Activated naive CD8-positive, alpha-beta T cell treated with anti-CD3 and anti-CD28 coated beads, Interleukin-2, amount 50 U/mL, for 24 hours (primary cell): Measurements from ENCODE around the gene NBEA.
A peak's percentile ranks its signal among the peaks of the same experiment; 100 is the strongest.

Experiments
- ATAC-seq: fragments of 150-1000 bp; cut with Tn5 transposase; one replicate; pipeline ENCODE4 v1.10.0; 2021
- DNase-seq: peaks from one replicate; pipeline ENCODE4 v3.0.0; 2021
- H3K27ac Mint-ChIP-seq: one replicate; pipeline ENCODE4 v1.8.0; 2021; ENCODE audit warnings: mild to moderate bottlenecking, mixed read lengths
- H3K27me3 Mint-ChIP-seq: one replicate; pipeline ENCODE4 v1.8.0; 2021; ENCODE audit warnings: mixed read lengths
- H3K36me3 Mint-ChIP-seq: one replicate; pipeline ENCODE4 v1.8.0; 2021; ENCODE audit warnings: low read depth, mixed read lengths
- H3K4me1 Mint-ChIP-seq: one replicate; pipeline ENCODE4 v1.8.0; 2021; ENCODE audit warnings: mixed read lengths
- H3K4me3 Mint-ChIP-seq: one replicate; pipeline ENCODE4 v1.8.0; 2021; ENCODE audit warnings: mild to moderate bottlenecking, moderate library complexity, mixed read lengths
- H3K9me3 Mint-ChIP-seq: one replicate; pipeline ENCODE4 v1.8.0; 2021; ENCODE audit warnings: mixed read lengths

Gene NBEA

DNA sequence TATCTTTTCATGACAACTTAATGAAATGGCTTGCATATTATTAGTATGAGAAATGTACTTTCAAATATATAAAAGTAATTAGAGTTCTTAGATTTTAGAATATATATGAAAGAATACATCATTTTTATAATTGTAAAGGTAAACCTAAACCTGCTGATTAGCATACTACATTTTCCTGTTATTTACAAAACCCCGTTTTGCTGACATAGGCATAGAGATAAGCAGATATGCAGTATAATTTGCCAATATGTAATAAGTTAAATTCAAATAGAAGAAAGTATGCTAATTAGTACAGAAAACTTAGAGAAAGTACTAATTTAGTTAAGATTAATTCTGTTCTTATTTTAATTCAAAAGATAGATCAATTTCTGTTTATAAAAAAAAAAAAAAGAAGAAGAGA lies 513.0 kb downstream of the NBEA start:
- Mint-ChIP-seq H3K9me3 (no peaks in the 10 kb centered on the region), H3K4me1 (no peaks in the 10 kb centered on the region), H3K36me3 (no peaks in the 10 kb centered on the region), H3K27me3 (no peaks in the 10 kb centered on the region), H3K27ac (no peak overlapping the region), H3K4me3 (no peak overlapping the region)
- ATAC-seq (no peak), DNase-seq (no peak)

DNA sequence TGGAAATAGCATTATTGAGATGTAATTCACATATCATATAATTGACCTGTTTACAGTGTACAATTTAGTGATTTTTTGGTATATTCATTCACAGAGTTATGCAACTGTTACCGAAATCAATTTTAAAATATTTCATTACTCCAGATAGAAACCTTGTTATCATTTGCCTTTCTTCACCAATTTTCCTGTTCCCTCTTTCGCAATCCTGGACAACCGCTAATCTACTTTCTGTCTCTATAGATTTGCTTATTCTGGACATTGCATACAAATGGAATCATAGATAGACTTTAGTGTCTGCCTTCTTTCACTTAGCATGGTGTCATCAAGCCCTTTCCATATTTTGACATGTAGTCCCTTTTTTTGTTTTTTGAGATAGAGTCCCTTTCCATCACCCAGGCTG lies 515.2 kb downstream of the NBEA start:
- H3K36me3 Mint-ChIP-seq: no peaks in the 10 kb centered on the region
- DNase-seq: no peak
- no peak overlapping the region for H3K4me3 Mint-ChIP-seq
- no peaks in the 10 kb centered on the region for H3K9me3 Mint-ChIP-seq
- H3K27me3 Mint-ChIP-seq: no peaks in the 10 kb centered on the region
- ATAC-seq: no peak
- H3K27ac Mint-ChIP-seq: no peak overlapping the region
- no peaks in the 10 kb centered on the region for H3K4me1 Mint-ChIP-seq

DNA sequence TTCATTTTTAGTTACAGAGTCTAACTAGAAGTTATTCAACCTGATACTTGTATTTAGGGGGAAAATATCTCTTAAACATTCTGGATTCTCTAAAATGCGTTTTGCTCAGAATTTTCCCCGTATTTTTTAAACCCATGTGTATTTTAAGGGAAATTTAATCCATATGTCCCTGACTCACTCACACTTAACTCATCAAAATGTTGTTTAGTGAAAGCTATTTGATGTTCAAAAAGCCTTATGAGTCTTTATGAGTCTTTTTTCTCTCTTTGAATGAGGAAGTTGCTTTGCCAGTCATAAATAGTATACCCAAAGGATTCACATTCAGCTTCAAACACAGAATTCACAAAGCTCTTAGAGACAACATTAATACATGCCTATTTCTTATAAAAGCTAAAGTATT lies 518.0 kb downstream of the NBEA start:
- peaks cover 5% of the 10 kb centered on the region for H3K27me3 Mint-ChIP-seq
- H3K4me1 Mint-ChIP-seq: no peaks in the 10 kb centered on the region
- no peak overlapping the region for H3K4me3 Mint-ChIP-seq
- DNase-seq: no peak
- ATAC-seq: no peak
- H3K36me3 Mint-ChIP-seq: no peaks in the 10 kb centered on the region
- no peak overlapping the region for H3K27ac Mint-ChIP-seq
- H3K9me3 Mint-ChIP-seq: no peaks in the 10 kb centered on the region

DNA sequence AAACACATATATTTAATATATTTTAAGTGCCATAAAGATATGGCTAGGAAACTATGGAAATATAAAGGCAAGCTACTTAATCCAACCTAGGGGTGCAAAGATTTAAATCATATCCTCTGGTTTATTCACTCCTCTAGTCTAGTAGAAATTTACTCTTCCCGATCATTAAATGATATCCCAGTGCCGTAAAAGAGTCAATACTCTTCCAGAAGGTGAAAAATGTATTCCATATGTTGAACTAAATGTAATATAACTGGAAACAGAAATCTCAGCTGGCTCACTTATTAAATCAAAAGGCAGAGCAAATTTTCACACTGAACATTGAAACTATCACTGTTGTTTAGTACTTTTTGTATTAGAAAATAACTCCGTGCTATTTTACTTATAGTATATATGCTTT lies 523.3 kb downstream of the NBEA start:
- no peak overlapping the region for H3K4me3 Mint-ChIP-seq
- peaks cover 1% of the 10 kb centered on the region for H3K36me3 Mint-ChIP-seq
- no peaks in the 10 kb centered on the region for H3K4me1 Mint-ChIP-seq
- DNase-seq (no peak), ATAC-seq (no peak)
- H3K27me3 Mint-ChIP-seq: peaks cover 26% of the 10 kb centered on the region
- no peak overlapping the region for H3K27ac Mint-ChIP-seq
- H3K9me3 Mint-ChIP-seq: peaks cover 18% of the 10 kb centered on the region

DNA sequence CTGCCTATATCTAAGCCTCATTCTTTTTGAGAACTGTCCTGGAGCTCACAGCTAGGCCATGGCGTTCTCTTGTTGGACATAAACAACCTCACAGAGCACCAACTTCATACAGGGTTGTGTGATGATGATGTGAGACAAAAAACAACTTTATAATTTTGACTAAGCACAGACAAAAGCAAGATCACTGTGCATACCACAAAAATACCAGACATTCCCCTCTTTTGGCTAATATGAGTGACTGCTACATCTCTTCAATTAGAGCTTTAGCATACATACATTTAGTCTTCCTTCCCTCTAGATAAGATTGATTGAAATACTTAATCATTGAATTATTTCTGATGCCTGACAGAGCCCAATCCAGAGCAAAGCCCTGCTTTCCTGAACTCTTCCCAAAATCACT lies 526.1 kb downstream of the NBEA start:
- DNase-seq: no peak
- H3K27me3 Mint-ChIP-seq: peaks cover 49% of the 10 kb centered on the region
- no peak overlapping the region for H3K27ac Mint-ChIP-seq
- H3K9me3 Mint-ChIP-seq: peaks cover 26% of the 10 kb centered on the region
- peaks cover 3% of the 10 kb centered on the region for H3K36me3 Mint-ChIP-seq
- no peak overlapping the region for H3K4me3 Mint-ChIP-seq
- ATAC-seq: no peak
- H3K4me1 Mint-ChIP-seq: peaks cover 3% of the 10 kb centered on the region

DNA sequence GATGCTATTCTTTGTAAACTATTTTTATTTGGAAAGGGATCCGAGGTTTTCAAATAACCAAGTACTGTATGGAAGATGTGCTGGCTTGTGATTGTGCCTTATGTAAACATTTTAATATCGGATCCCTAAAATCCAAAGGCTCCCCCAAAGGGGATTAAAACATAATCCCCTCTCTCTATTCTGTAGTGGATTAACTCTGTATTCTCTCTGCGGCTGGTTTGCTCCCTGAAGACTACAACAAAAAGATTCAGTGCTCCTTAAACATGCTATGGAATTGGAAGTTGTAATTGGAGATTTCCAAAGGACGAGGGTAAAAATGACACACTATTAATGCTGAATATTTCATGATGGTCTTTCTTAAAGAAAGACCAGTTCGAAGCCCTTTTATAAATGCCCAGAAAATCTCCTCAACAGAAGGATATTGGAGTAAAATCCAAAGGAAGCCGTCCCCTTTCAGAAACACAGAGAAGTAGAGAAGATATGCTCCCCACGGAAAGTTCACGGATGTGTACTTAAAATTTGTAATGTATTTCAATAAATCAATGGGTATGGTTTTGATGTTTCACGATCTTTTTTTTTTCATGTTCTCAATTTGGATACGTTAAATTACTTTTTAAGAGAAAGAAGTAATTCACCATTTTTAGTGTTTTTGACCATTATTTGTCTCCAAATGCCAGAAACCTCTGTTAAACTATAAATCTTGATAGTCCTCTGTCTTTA lies 527.9 kb downstream of the NBEA start:
- Mint-ChIP-seq H3K4me1 (peaks cover 3% of the 10 kb centered on the region), H3K36me3 (peaks cover 6% of the 10 kb centered on the region), H3K4me3 (no peak overlapping the region), H3K27ac (no peak overlapping the region), H3K9me3 (peaks cover 34% of the 10 kb centered on the region), H3K27me3 (peaks cover 56% of the 10 kb centered on the region)
- no peak for ATAC-seq
- DNase-seq: no peak

DNA sequence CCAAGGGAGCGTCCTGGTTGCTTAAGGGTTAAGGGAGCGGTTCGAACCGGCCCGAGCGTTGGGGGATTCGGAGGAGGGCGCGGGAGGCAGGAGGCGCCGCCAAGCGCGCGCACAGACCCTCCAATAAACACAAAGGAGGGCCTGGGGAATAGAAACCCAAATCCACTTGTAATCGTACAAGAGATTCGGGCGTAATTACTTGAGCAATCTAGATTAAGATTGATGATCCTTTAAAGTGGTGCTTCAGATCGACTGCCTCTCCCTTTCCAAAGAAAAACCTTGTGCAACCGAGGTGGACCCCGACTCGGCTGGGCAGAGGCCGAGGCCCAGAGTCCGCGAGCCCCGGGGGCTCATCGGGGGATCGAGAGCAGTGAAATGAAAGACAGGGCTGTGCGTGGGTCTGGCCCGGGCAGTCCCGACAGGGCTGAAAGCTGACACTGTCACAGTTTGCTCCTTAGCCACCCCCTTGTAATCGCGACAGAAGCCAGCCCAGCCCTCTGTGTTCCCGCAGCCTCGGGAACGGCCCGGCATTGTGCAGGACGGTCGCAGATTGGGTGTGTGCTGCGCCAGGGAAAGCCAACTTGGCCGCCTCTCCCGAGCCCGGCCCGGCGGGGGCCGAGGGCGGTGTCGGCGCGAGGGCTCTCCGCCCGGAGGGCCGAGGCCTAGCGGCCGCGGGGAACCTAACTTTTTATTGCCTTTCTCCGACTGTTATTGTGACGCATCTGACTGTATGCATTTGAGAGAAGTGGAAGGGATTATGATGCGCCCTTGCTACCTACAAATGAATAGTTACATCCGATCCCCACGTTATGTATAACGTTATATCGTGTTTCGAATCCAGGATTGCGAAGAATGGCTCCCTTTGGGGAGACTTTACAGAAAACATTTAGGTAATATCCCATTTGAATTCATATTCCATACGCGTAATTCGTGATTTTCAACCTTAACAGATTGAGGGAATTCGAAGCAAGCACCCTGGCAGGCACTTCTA lies 528.9 kb downstream of the NBEA start:
- Mint-ChIP-seq H3K4me1 (peaks cover 10% of the 10 kb centered on the region), H3K27ac (no peak overlapping the region), H3K4me3 (peak overlapping the region; percentile 8), H3K36me3 (peaks cover 8% of the 10 kb centered on the region), H3K9me3 (peaks cover 34% of the 10 kb centered on the region), H3K27me3 (peaks cover 66% of the 10 kb centered on the region)
- DNase-seq (no peak), ATAC-seq (no peak)

DNA sequence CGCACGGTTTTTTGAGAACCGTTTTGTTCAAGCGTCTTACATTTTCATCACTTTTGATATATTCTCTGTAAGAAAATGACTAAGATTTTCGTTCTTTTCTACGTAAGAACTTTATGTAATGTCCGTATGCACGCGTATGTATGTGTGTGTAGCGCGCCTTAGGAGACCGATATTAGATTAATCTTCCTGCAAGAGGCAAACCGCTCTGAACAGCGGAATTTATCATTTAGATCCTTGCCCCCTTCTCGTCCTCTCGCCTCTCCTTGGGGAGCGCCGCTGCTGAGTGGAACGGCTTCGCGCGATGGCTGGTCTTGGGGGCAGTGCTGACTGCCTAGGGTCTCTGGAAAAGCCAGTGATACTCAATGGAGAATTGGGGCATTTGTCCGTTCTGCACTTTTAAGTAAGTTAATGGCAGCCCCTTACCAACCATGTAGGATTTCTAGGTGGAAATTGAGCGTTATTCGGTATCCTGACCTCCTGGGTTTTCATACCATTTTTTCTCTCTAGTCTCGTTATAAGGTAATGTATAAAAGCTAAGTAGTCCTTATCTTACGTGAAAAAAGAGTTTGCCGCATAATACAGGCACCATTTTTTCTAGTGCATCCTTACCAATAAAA lies 529.7 kb downstream of the NBEA start:
- no peak for DNase-seq
- Mint-ChIP-seq H3K36me3 (peaks cover 10% of the 10 kb centered on the region), H3K27me3 (peaks cover 75% of the 10 kb centered on the region), H3K27ac (no peak overlapping the region), H3K9me3 (peaks cover 34% of the 10 kb centered on the region), H3K4me3 (no peak overlapping the region), H3K4me1 (peaks cover 18% of the 10 kb centered on the region)
- no peak for ATAC-seq

DNA sequence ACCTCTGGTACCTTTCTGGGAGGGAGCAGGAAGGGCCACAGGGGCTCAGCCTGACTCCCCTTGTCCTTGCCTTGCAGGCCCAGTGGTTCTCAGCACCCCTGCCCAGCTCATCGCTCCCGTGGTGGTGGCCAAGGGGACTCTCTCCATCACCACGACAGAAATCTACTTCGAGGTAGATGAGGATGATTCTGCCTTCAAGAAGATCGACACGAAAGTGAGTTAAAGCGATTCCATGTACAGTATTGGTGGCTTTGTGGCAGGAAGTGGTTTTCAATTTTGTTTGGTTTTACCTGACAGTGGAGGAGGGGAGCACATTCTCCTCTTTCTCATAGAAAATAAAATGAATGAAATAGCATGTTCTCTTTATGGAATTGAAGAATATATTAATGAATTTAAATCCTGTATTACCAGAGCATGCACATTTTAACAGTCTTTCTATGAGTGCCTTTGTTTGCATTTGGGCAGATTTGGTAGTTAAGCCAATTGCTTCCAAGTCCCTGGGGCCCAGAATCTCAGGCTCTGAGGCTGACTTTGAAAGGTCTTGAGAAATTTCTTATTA lies 530.3 kb downstream of the NBEA start:
- H3K4me3 Mint-ChIP-seq: no peak overlapping the region
- ATAC-seq: no peak
- H3K36me3 Mint-ChIP-seq: peaks cover 10% of the 10 kb centered on the region
- H3K9me3 Mint-ChIP-seq: peaks cover 34% of the 10 kb centered on the region
- DNase-seq: no peak
- peaks cover 81% of the 10 kb centered on the region for H3K27me3 Mint-ChIP-seq
- peaks cover 21% of the 10 kb centered on the region for H3K4me1 Mint-ChIP-seq
- H3K27ac Mint-ChIP-seq: no peak overlapping the region

DNA sequence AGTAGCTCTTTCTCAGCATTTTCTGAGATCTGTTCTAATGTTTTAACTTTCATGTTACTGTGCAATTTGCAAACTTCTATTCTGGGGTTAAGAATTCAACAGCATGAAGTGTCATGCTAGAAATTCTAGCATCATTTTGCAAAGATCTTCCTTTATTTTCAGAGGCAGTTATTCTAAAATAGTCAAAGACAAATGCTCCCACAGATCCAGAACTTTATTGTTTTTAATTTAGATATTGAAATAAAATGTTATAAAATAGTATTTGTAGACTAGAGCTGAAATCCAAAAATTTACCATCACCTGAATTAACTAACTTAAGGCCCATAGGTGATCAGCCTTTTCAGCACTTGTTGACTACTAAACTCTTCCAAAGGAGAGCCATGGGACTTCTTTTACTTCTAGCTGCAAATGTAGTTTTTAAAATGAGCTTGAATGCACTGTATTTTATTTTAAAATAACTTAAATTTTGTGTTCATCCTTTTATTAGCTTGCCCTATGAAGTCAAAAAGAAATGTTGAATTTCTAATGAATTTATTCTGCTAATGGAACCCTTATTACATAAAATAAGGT lies 531.2 kb downstream of the NBEA start:
- peaks cover 86% of the 10 kb centered on the region for H3K27me3 Mint-ChIP-seq
- no peak for DNase-seq
- ATAC-seq: no peak
- peaks cover 23% of the 10 kb centered on the region for H3K4me1 Mint-ChIP-seq
- peaks cover 10% of the 10 kb centered on the region for H3K36me3 Mint-ChIP-seq
- no peak overlapping the region for H3K4me3 Mint-ChIP-seq
- H3K9me3 Mint-ChIP-seq: peaks cover 31% of the 10 kb centered on the region
- H3K27ac Mint-ChIP-seq: no peak overlapping the region

DNA sequence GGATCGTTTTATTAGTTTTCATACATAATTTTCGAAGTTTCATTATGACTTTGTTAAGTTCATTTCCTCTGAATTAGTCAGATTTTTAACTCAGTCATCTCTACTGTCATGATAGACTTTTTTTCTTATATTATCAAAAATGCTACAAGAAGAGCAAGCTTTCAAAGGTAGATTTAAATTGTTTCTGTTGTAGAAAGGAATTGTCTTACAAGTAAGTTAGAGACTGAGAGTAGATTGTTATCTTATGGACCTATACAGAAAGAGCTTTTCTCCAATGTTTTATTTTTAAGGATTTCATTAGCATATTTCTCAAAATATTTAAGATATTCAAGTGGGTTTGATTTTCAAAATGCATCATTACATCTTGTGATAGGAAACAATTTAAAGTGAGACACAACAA lies 531.7 kb downstream of the NBEA start:
- Mint-ChIP-seq H3K9me3 (peaks cover 28% of the 10 kb centered on the region), H3K27ac (no peak overlapping the region), H3K4me1 (peaks cover 27% of the 10 kb centered on the region), H3K36me3 (peaks cover 9% of the 10 kb centered on the region), H3K27me3 (peaks cover 85% of the 10 kb centered on the region), H3K4me3 (no peak overlapping the region)
- no peak for DNase-seq
- ATAC-seq: no peak

DNA sequence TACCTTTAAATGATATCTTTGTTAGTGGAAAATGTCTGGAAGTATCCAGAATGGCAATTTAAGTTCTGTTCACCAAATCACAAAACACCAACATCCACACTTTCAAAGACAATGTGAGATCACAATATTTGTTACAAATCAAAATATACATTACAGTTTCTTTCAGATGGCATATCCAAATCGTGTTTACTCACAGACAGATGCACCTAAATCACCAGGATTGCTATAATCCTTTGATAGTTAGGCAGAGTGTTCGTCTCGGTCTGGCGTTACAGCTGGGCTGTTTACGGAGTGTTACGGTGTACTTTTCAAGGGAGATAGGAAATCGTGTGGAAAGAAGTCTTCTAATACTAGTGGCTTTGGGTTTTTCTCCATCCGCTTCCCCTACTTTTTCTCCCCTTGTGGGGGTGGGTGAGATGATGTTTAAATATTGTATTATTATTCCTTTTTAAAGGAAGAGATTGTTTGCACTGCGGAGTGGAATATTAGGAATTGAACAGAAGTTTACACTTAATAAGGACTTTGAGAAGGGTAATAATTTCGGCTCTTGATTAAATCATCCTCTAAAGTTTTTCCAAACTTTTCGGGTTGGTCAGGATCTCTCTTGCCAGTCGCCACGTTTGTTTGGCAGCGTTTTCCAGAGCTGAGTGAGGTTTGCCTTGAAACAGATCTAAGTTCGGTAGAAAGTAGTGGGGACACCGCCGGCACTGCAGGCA lies 532.6 kb downstream of the NBEA start:
- peaks cover 85% of the 10 kb centered on the region for H3K27me3 Mint-ChIP-seq
- H3K9me3 Mint-ChIP-seq: peaks cover 23% of the 10 kb centered on the region
- no peak overlapping the region for H3K27ac Mint-ChIP-seq
- H3K36me3 Mint-ChIP-seq: peaks cover 9% of the 10 kb centered on the region
- peaks cover 27% of the 10 kb centered on the region for H3K4me1 Mint-ChIP-seq
- ATAC-seq: no peak
- H3K4me3 Mint-ChIP-seq: peak overlapping the region; percentile 80
- no peak for DNase-seq

DNA sequence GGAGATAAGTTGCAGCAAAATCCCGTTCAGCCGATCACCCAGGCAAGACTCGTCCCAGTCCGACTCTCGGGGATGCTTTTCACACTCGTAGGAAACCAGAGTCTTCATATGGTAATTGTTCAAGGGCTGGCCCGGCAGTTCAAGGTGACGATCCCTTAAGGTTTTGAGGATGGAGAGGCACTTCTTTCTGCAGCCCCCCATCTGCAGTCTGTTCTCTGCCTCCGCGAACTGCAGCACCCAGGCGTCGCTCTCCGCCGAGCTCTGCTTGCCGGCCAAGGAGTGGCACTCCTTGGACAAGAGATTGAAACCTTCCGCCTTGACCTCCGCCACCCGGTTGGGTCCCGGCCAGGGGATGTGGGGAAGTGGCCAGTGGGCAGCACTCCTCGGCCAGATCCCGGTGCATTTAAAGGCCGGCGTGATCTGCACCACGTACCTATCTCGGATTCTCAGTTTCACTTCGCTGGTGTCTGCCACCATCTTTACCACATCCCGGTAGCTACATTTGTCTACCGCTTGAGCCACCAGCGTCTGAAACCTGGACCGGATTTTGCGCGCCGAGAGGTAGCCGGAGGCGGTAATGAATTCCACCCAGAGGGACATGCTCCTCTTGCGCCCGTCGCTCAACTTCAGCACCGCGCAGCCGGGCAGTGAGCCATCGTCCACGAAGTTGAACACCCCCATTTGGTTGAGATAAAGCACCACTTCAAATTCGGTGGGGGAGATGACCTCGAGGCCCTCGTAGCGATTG lies 533.3 kb downstream of the NBEA start:
- Mint-ChIP-seq H3K4me1 (peaks cover 27% of the 10 kb centered on the region), H3K36me3 (peaks cover 9% of the 10 kb centered on the region), H3K9me3 (peaks cover 16% of the 10 kb centered on the region), H3K27me3 (peaks cover 78% of the 10 kb centered on the region), H3K4me3 (peak overlapping the region; percentile 80), H3K27ac (peak overlapping the region; percentile 31)
- DNase-seq (no peak), ATAC-seq (peak; percentile 33)
